Liver (tissue), 3 donors: Measurements from ENCODE around the gene ST8SIA1.

Experiments
- ATF3 ChIP-seq: IDR thresholded peaks from 2 replicates; pipeline ENCODE4 v1.6.1; 2016; ENCODE audit warnings: antibody characterized with exemption
- CTCF ChIP-seq: fragments of 150-350 bp; IDR thresholded peaks from 2 replicates; pipeline ENCODE4 v1.5.1; 2017; ENCODE audit warnings: improper control_type of control experiment, low read depth, low read length; ENCODE audit not compliant: missing input control
- EGR1 ChIP-seq, 2 donors: IDR thresholded peaks; 2 replicates each; pipeline ENCODE4 v1.6.1; 2016 to 2018; ENCODE audit warnings: antibody characterized with exemption in 2 of 2, low read depth in 2 of 2
- HNF4G ChIP-seq: IDR thresholded peaks from 2 replicates; pipeline ENCODE4 v1.6.1; 2016; ENCODE audit warnings: antibody characterized with exemption
- NR2F2 ChIP-seq: IDR thresholded peaks from 2 replicates; pipeline ENCODE4 v1.6.1; 2016; ENCODE audit warnings: antibody characterized with exemption
- RAD21 ChIP-seq, 2 donors: IDR thresholded peaks; 2 replicates each; pipeline ENCODE4 v1.6.1; 2016; ENCODE audit warnings: antibody characterized with exemption in 2 of 2, mild to moderate bottlenecking in 2 of 2
- RXRA ChIP-seq, 2 donors: IDR thresholded peaks; 2 replicates each; pipeline ENCODE4 v1.6.1; 2017 to 2018; ENCODE audit warnings: antibody characterized with exemption in 2 of 2, mild to moderate bottlenecking in 1 of 2
- TAF1 ChIP-seq: conservative IDR thresholded peaks from 2 replicates; pipeline ENCODE4 v1.6.1; 2016; ENCODE audit warnings: antibody characterized with exemption, mild to moderate bottlenecking
- YY1 ChIP-seq: IDR thresholded peaks from 2 replicates; pipeline ENCODE4 v1.6.1; 2016; ENCODE audit warnings: antibody characterized with exemption, mild to moderate bottlenecking
- ZBTB33 ChIP-seq: IDR thresholded peaks from 2 replicates; pipeline ENCODE4 v1.6.1; 2016; ENCODE audit warnings: antibody characterized with exemption
- donor health status: healthy.
- donor health status: healthy.

- TF ChIP-seq YY1 (no peak), RXRA (IDR thresholded peaks at IDR 0.05) (no peak), CTCF (no peak), ATF3 (no peak), ZBTB33 (no peak), TAF1 (no peak), NR2F2 (no peak), HNF4G (no peak), RAD21 (IDR thresholded peaks at IDR 0.05) (no peak), EGR1 (IDR thresholded peaks at IDR 0.05; ENCODE audit: low read depth in 2 of 2) (no peak)
Measured at GRCh38 chr12:22248121-22248520, 86.4 kb downstream of the ST8SIA1 start.
